ENCODE data around the gene MAGI2. TPM values are rescaled to one million over a fixed set of nuclear protein-coding genes. Genes with fewer than 3 reads are reported as not detected.
"Not testable (repeated sequence)": the region's sequence is repeated elsewhere in the genome, so short reads cannot be mapped to it uniquely, and the experiment has no call there.

The MAGI2 gene
- polyA plus RNA-seq, 3 donors, result 35.4 to 39.1 (median 36.4) TPM

DNA sequence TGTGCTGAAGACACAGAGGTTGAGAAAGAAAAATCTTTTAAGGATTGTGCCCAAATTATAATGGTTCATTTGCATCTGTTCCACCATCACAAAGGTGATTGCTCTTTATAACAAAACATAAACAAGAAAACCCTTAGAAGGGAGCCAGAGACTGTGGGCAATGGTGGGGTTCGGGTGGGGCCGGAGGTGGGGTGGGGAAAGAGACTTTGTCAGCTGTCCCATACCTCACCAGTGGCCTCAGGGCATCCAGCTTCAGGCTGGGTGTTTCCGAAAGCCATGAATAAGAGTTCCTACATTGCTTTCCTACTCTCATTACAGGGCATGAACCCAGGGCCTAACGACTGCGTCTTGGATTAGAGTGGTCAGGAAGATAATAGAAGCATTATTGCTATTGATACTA, 1427.0 kb downstream of the MAGI2 start:
- no peak for DNase-seq (ENCODE audit: low read depth in 3 of 3, low spot score in 2 of 3)

DNA sequence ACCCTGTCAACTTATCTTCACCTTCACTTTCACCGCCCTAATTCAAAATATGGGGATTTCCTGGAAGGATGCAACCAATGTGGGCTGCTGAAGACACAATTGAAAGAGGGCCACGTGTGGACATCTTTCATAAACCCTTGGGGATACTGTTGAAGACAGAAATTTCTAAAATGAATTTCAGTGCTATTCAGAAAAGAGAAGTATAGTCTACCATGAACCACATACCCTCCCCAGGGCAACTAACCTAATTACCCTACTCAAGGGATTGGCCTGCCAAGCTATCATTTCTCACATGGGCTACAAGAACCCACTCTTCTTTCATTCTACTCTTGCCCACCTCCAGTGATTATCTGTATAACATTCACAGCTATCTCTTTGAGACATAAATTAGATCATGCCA, 1428.9 kb downstream of the MAGI2 start:
- no peak for DNase-seq (ENCODE audit: low read depth in 3 of 3, low spot score in 2 of 3)

DNA sequence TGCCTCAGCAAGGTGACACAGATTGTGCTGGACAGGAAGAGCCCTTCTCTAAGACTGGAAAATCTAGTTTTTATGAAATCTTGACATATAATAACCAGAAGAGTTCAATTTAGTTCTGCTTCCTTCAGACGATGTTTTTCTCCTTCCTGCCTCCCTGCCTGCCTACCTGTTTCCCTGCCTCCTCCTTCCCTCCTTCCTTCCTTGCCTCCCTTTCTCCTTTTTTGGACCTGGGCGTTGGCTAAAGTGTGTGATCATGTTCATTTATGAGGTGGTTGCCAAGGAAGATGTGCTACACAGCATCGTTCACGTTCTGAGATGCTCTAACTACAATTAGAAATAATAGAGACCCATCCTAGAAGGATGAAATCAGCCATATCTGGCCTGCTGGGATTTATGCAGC, 1430.3 kb downstream of the MAGI2 start:
- no peak for DNase-seq (ENCODE audit: low read depth in 3 of 3, low spot score in 2 of 3)

DNA sequence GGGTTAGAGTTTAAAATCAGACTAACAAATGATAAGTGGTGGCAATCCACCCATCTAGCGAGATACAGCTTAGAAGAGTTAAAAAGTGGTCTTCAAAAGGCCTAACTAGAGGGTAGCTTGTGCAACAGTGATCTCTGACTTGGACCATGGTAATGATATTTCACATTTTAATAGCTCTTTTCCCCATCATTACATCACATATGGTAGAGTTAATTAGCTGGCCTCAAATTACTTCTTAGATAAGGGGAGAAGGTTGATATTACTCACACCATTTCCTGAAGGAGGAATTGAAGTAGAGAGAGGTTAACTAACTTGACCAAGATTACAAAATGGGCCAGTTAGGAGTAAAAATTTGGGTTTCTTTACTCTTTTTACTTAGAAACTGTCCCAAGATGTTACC, 1431.3 kb downstream of the MAGI2 start:
- DNase-seq (ENCODE audit: low read depth in 3 of 3, low spot score in 2 of 3), result no peak

DNA sequence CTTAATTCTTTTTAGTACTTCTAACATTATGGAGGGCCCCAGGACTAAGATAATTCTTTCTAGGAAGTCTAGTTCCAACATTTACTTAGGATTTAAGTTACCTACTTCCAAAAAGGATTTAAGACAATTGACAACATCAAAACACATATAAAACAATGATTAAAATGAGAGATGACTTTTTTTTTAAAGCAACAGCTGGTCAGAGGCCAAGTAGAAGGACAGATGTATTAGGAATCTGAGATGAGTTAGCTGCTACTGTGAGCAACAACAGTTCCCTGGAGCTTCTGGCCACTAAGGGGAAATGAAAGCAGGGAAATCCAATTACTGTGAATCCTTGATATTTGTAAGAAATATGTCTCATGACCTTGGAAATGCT, 1432.6 kb downstream of the MAGI2 start:
- DNase-seq (ENCODE audit: low read depth in 3 of 3, low spot score in 2 of 3), result no peak

DNA sequence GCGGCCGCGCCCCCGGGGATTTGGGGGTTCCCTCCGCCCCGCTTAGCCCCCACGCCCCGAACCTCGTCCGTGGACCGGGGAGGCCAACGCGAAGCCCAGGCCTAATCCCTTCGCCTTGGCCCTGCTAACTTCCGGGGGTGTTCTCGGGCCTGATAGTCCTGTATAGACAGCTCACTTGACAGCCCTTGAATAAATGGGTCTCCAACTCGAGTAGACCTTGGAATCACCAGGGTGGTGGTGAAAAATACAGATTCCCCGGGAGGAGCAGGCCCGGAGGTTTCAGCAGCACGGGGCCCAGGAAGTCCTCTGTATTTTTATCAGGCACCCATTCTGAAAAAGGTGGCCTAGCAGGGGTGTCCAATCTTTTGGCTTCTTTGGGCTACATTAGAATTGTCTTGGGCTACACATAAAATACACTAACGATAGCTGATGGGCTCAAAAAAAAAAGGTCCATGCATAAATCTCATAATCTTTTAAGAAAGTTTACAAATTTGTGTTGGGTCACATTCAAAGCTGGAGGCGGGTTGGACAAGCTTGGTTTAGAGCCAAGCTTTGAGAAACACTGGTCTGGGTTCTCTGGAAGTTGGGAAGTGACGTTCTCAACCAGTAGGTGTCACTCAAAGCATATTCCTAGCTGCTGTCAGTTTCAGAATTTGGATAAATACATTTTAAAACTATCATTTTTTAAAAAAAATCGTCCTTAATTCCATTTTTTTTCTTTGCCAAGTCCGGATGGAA, 1433.2 kb downstream of the MAGI2 start:
- DNase-seq (ENCODE audit: low read depth in 3 of 3, low spot score in 2 of 3), result peak; percentile 64 to 70 (median 69)

DNA sequence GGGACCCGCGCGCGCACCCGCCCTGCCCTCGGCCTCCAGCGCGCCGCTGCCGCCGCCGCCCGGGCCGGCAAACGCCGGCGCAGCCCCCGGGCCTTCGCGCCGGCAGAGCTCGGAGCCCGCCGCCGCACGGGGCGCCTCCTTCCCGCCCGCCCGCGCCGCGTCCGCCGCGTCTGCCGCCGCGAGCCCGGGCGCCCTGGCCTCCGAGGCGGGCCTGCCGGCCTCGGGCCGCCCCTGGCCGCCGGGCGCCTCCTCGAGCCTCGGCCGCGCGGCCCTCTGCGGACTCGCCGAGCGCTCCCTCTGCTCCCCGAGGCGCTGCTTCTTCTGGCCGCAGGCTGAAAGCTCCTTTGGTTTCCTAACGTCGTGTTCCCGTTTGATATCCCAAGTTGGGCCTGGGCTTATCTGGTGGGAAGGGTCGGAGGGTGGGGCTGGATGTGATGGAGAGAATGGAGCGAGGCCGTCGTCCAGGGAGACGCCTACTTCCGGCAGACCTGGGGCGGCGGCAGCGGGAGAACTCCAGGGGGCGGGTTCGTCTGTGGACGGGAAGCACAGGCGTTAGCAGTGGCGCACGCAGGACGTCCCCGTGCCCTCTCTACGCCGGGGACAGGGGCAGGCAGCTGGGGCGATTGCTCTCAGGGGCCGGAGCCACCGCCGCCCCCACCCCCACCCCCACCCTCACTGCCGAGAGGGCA, 1433.9 kb downstream of the MAGI2 start:
- peak; percentile 69 to 82 (median 75) for DNase-seq (ENCODE audit: low read depth in 3 of 3, low spot score in 2 of 3)

DNA sequence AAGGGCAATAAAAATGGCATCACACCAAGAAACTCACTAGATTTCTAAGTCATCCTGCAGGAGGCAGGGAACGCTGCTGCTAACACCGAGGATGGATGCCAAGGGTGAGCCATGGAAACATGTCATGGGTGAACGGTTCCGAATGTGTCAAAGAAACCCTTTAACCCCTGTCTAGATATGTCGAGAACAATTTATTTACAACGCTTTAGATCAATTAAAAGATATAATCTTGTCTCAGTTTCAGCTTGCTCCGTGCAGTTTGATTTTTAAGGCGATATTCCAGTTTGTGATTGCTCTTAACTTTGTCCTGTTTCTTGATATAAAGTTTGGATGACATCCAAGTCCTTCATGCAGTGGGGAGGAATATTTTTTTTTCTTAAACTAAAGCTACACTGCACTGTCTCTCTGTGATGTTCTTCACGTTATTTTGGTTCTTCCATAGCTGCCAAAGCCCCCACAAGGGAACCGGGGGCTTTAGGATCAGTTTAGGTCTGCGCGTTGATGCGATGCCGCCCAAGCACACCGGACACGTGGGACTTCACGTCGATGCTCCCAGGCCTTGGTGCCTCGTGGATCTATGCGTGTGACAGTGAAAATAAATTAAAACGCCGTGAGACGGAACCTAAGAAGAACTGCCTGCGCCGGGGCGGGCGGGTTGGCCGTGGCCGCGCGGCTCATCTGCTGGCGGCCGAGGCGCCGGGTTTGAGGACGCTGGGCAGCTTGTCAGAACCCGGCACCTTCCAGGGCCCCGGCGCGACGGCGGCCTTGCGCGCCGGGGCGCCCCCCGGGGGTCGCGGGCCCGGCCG, 1434.6 kb downstream of the MAGI2 start:
- DNase-seq (ENCODE audit: low read depth in 3 of 3, low spot score in 2 of 3), result peak; percentile 19 to 26 (median 25)

DNA sequence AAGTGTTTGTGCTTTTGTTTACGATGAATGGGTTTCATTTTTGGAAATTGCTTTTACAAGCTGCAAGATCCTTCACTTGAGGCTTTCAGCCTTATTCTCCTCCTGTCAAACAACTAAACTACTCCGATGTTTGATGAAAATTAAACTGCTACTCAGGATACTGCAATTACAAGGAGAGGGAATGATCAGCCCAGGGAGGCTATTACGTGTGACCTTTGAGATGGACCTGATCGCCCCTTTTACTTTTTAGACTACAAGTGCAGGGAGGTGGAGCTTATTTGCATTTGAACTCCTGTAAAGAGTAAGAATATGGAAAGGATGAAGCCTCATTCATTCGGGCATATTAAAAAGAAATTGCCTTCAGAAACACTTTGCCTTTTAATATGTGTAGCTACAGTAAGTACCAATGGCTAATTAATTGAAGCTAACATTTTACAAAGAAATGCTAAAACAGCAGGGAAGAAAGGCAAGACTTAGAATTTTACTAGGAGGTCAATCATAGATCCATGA, 1435.8 kb downstream of the MAGI2 start:
- no peak for DNase-seq (ENCODE audit: low read depth in 3 of 3, low spot score in 2 of 3)

DNA sequence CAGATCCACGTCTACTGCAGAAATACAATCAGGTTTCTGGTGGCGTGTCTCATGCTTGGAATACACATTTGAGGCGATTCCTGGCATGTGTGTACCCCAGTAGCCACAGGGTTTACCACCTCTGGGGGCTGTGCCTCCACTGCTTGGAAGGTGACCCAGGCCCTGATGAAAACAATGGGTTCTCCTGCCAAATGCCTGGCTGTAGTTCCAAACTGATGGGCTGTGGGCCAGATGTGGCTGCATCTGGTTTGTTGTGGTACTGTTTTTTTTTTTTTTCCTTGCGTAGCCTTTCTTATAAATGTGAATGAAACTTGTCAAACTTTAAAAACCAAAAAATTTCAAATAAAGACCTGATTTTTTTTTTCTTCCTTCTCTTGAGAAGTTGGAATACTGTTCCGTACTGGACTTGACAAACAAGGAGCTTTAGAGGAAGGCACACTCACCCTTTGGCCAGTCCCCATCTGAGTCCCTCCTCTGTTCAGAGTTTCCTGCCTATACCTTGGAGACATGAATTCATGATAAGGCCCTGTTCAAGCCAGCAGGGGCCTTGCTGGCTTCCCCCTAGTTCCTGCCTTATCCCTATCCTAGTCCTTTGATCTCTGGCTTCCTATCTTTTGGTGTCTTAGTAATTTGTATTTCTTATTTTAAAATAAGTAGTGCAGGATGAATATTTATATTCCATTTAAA, 1437.8 kb downstream of the MAGI2 start:
- DNase-seq (ENCODE audit: low read depth in 3 of 3, low spot score in 2 of 3), result no peak

DNA sequence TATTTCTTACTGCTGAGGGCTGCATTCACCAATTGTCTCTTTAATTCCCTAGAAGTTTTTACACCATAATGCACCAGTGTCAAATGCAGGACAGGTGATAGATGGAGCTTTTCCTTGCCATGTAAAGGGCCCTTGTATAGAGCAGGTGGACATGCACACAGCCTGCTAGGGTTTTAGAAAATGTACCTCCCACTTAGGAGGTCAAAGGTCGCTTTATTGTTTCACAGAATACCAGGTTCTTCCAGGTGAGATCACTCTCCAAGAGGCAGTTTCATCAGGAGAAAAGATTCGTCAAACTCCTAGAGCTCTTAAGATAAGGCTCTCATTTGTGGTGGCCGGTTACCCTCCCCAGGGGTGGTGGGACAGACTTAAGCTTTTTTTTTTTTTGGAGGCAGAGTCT, 1439.1 kb downstream of the MAGI2 start:
- DNase-seq (ENCODE audit: low read depth in 3 of 3, low spot score in 2 of 3), result no peak

DNA sequence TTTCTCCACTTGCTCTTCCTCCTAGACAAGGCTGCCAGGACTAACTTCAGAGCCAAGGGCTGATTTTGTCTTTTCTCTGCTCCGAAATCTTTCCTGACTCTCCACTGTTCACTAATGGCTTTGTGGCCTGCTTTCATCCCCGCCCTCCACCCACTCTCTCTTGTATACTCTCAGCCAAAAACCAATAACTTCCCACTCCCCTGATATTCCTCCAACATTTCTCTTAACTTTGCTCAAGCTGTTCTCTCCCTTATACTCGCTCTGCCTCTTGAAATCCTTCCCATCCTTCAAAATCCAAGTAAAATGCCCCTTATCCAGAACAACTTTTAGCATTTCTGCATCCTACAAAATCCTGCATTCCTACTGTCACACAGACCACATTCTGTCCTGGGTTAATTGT, 1440.1 kb downstream of the MAGI2 start:
- no peak for DNase-seq (ENCODE audit: low read depth in 3 of 3, low spot score in 2 of 3)

DNA sequence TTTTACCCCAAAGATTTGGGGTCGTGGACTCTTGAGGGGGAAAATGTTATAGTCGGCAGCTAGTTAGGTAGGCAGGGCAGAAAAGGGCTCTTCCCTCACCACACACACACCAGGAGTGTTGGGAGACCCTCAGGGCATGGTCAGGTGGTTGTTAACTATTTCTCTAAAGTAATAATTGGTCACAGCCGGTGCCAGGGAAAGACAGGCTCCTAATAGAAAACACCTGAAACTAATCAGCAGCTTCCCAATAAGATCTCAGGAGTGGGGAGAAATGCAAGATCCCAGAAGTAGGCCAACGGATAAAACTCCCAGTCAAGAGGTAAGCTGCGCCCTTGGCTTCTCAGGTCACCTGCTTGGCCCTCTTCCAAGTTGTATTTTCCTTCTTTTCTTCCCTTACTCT, 1441.8 kb downstream of the MAGI2 start:
- no peak for DNase-seq (ENCODE audit: low read depth in 3 of 3, low spot score in 2 of 3)

DNA sequence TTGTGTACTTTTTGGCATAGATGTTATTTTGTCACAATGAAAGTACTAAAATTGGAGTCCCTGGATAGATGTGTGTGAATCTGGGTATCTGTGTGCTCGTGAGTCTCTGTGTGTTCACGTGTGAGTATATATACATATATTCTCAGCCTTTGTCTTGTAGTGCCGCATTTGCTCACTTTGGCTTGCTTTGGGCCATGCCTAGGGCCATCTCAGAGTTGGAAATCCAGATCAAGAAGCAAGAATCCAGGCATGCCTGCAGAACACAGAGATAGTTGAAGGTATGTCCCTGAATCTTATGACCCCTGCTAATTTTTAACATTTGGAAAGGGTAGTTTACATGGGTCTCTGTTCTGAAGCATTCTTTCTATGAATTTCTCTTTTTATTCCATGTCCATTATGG, 1446.2 kb downstream of the MAGI2 start:
- DNase-seq (ENCODE audit: low read depth in 3 of 3, low spot score in 2 of 3), result no peak

DNA sequence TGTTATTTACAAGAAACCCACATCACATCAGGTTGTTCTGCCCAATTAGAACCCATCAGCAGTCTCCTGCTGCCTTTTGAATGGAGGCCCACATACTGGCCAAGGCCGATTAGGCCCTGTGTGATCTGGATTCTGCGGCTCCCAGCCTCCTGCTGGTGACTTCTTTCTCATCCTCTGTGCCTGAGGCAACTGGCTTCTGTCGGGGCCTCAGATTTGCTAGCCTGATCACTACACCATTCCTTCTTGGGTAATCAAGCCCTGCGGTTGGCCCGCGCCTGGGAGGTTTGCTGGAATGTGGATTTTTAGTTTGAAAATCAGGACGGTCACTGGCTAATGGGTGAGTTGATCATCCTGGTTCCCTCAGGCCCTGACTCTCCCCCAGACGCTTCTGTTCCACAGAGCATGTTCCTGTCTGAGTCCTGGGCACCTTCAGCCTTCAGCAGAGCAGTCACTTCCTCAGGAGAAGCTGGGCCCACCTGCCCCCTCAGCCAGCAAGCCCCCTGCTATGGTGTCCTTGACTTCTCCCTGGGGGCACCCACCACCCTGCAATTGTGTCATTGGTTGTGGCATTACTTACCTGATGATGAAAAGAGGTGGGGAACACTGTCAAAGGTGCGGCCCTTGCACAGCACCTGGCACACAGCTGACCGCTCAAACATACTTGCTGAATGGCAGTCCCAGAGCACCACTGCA, 1447.3 kb downstream of the MAGI2 start:
- DNase-seq (ENCODE audit: low read depth in 3 of 3, low spot score in 2 of 3), result no peak

DNA sequence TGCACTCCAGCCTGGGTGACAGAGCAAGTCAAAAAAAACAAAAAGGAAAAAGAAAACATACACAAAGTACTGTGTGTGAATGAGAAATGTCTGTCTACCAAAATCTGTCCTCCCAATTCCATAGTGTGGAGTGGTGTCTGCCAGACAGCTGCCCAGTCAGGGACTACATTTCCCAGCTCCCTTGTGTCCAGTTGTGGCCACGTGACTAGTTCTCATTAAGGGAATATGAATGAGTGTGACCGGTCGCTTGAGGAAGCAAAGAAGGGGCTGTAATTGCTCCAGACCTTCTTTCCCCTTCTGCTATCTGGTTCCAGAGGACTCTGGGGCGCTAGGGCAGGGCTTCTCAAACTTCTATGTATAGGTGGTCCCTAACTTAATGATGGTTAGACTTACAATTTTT, 1450.8 kb downstream of the MAGI2 start:
- no peak for DNase-seq (ENCODE audit: low read depth in 3 of 3, low spot score in 2 of 3)

DNA sequence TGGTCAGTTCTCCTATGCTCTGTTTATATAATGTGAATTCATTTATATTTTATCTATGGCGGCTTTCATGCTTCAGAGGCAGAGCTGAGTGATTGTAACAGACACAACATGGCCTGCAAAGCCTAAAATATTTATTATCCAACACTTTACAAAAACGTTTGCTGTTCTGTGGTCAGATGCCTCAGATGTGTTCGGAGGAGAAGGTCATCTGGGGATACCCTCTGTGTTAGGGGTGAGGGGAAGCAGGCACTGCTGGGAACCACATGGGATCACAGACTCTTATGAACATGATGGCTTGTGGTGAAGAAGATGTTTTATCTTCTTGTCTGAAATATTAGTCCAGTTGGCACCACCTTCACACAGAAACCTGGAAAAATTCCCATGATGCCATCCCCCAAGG, 1451.4 kb downstream of the MAGI2 start:
- DNase-seq (ENCODE audit: low read depth in 3 of 3, low spot score in 2 of 3), result no peak

DNA sequence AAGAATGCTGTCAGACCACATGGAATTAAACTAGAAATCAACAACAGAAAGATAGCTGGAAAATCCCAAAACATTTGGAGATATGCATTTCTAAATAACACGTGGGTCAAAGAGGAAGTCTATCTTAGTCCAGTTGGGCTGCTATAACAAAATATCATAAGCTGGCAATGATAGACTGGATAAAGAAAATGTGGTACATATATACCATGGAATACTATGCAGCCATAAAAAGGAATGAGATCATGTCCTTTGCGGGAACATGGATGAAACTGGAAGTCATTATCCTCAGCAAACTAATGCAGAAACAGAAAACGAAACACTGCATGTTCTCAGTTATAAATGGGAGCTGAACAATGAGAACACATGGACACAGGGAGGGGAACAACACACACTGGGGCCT, 1454.3 kb downstream of the MAGI2 start:
- not testable (repeated sequence) for DNase-seq (ENCODE audit: low read depth in 3 of 3, low spot score in 2 of 3)

DNA sequence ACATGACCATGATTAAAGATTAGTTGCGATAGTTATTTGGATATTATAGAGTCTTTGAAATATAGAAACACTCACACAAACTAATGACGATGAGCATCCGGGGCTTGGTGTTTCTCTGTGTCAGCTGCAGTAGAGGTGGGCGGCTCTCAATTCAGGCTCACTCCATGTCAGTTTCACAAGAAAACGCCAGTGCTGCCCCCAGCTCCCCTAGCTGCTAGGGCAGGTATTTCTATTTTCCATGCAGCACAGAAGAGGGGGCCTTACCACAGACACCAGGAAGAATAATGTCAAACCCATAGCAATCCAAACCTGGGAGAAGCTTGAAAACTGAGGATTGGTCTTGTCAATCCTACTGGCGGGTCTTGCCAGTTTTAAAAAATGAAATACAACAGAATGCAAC, 1457.8 kb downstream of the MAGI2 start:
- DNase-seq (ENCODE audit: low read depth in 3 of 3, low spot score in 2 of 3), result no peak

DNA sequence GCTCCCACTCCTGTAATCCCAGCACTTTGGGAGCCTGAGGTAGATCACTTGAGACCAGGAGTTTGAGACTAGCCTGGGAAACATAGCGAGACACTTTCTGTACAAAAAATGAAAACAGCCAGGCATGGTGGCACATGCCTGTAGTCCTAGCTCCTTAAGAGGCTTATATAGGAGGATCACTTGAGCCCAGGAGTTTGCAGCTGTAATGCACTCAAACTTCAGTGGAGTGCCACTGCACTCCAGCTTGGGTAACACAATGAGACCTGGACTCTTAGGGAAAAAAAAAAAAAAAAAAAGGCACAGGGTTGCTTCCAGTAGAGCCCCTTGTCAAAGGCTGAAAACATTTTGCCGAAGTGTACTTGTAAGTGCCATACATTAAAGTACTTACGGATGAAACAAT, 1459.6 kb downstream of the MAGI2 start:
- DNase-seq (ENCODE audit: low read depth in 3 of 3, low spot score in 2 of 3), result no peak

Measured in right renal cortex interstitium (tissue), 3 donors.